Stimulated activated CD4-positive, alpha-beta T cell treated with anti-CD3 and anti-CD28 coated beads, TNF-alpha, amount 100 ng/mL, for 4 hours (primary cell): Measurements from ENCODE around the gene CAPN7.

ENCODE experiments used
- DNase-seq, 3 experiments: peaks; one replicate each; pipeline ENCODE4 v3.0.0-alpha.2; 2020; ENCODE audit warnings: low read depth in 3 of 3

The CAPN7 gene

GRCh38 chr3:15246186-15246585 lies 40.1 kb downstream of the CAPN7 start:
- DNase-seq: no peak

- DNase-seq: no peak
These were observed 47.1 kb downstream of the CAPN7 start for GRCh38 chr3:15253023-15253697.

- no peak for DNase-seq
These were observed 49.2 kb downstream of the CAPN7 start for GRCh38 chr3:15255215-15255614.

GRCh38 chr3:15256861-15257341 lies 50.9 kb downstream of the CAPN7 start:
- no peak for DNase-seq

GRCh38 chr3:15258720-15259119 lies 52.7 kb downstream of the CAPN7 start:
- no peak for DNase-seq

GRCh38 chr3:15260531-15260930 lies 54.5 kb downstream of the CAPN7 start:
- no peak for DNase-seq

GRCh38 chr3:15261274-15261673 lies 55.2 kb downstream of the CAPN7 start:
- no peak for DNase-seq

- no peak for DNase-seq
These were observed 56.0 kb downstream of the CAPN7 start for GRCh38 chr3:15262021-15262420.

- DNase-seq: no peak
These were observed 57.1 kb downstream of the CAPN7 start for GRCh38 chr3:15263120-15263519.

- DNase-seq: no peak
These were observed 57.9 kb downstream of the CAPN7 start for GRCh38 chr3:15263926-15264325.

GRCh38 chr3:15264486-15264885 lies 58.4 kb downstream of the CAPN7 start:
- no peak for DNase-seq

- DNase-seq: no peak
These were observed 59.8 kb downstream of the CAPN7 start for GRCh38 chr3:15265655-15266509.

GRCh38 chr3:15266510-15267376 lies 60.7 kb downstream of the CAPN7 start:
- no peak for DNase-seq

GRCh38 chr3:15267502-15267901 lies 61.5 kb downstream of the CAPN7 start:
- no peak for DNase-seq

- DNase-seq: peak; percentile 66 to 78 (median 67)
These were observed 62.1 kb downstream of the CAPN7 start for GRCh38 chr3:15268033-15268631.

GRCh38 chr3:15269091-15269989 lies 63.3 kb downstream of the CAPN7 start:
- DNase-seq: peak; percentile 63 to 84 (median 82)

GRCh38 chr3:15271030-15271429 lies 65.0 kb downstream of the CAPN7 start:
- DNase-seq: no peak

GRCh38 chr3:15271785-15272381 lies 65.8 kb downstream of the CAPN7 start:
- DNase-seq: peak; percentile 50 to 81 (median 72)

- DNase-seq: no peak
These were observed 66.6 kb downstream of the CAPN7 start for GRCh38 chr3:15272426-15273196.
